ENCODE data around the gene TBX15.
"Not testable (repeated sequence)": the region's sequence is repeated elsewhere in the genome, so short reads cannot be mapped to it uniquely, and the experiment has no call there.

TBX15 gene

DNA sequence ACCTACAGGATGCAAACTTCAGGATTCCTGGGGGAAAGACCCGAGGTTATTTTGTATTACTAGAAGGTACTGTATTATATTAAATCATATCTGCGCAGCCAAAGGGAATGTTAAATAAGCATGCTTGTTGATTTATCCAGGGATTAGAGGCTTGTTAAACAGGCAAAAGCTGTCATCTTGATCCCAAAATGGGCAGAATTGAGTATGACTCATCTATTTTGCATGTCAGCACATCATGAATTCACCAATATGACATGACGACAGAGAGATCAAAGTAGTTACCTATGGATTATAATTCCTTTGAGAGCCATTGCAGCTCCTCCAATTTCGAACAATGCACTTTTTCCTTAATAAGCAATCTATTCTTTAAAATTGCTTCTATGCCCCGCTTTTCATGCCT lies 66.1 kb downstream of the TBX15 start:
- no peak for DNase-seq

DNA sequence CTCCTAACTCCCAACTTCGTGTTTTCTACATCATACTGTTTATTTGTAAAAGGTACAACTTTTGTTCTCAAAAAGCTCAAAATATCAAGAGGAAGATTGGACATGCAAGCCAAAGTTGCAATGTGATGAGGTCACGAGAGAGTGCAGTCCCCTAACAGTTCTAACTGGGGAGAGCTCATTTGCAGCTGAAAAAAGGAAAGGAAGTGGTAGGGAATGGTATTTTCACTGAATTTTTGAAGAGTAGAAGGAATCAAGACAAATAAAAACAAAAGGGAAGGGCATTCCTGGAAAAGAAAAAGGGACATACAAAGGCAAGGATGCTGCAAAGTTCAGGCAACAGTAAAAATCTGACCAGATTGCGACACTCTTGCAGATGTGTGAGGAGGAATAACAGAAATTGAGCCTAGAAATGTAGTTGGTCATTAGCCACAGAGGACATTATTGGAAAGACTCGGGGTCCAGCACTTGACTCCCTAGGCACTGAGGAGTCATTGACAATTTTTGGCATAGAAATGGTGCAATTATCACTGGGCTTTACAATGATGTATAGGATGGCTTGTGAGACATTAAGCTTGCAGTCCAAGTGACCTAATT lies 67.9 kb downstream of the TBX15 start:
- no peak for DNase-seq

DNA sequence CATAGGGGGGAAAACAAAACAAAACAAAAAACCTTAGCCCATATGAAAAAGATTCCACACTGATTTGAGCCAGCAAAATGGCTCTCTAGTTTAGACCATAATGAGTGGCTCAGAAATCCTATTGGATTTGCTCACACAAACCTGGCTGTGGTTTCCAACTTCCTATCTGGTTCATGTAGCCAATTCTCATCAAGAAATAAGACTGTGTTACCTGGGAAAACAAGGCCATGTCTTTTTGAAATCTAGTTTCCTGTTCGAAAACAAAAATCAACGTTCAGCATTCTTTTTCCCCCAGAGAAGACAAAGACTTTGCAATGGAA lies 69.2 kb downstream of the TBX15 start:
- DNase-seq: no peak

DNA sequence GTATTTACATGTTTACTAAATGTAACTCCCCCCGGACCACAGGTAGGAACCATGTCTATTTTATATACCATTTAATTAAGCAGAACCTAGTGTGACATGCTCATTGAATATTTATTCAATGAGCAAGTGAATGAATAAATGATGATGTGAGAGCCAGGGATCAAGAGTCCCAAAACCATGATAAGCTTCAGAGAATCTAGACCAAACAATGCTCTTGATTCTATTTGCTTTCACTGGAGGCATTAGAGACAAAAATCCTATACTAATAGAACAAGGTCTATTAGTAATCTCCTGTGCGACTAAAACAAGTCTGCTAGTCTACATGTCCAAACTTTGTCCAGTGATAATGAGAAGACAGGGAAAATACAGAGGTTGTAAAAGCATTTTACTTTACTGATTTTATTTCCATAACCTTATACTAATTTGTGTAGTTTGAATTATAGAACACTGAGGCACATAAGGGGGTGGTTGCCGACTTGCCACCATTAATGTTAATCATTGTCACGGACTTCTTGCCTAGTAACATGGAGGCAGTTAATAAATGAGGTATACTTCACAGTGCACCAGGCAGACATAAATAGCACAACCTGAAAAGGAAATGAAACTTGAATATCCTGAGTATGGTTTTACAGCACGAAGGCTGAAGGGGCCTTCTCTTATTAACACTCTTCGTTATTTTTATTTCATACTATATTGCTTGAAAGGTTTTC lies 69.8 kb downstream of the TBX15 start:
- DNase-seq: no peak

DNA sequence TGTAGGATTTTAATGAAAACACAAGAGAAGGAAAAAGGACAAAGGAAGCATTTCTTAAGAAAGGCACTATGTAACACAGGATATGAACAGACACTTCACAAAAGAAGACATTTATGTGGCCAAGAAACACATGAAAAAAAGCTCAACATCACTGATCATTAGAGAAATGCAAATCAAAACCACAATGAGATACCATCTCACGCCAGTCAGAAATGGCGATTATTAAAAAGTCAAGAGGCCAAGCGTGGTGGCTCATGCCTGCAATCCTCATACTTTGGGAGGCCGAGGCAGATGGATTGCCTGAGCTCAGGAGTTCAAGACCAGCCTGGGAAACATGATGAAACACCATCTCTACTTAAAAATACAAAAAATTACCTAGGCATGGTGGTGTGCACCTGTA lies 71.8 kb downstream of the TBX15 start:
- not testable (repeated sequence) for DNase-seq

DNA sequence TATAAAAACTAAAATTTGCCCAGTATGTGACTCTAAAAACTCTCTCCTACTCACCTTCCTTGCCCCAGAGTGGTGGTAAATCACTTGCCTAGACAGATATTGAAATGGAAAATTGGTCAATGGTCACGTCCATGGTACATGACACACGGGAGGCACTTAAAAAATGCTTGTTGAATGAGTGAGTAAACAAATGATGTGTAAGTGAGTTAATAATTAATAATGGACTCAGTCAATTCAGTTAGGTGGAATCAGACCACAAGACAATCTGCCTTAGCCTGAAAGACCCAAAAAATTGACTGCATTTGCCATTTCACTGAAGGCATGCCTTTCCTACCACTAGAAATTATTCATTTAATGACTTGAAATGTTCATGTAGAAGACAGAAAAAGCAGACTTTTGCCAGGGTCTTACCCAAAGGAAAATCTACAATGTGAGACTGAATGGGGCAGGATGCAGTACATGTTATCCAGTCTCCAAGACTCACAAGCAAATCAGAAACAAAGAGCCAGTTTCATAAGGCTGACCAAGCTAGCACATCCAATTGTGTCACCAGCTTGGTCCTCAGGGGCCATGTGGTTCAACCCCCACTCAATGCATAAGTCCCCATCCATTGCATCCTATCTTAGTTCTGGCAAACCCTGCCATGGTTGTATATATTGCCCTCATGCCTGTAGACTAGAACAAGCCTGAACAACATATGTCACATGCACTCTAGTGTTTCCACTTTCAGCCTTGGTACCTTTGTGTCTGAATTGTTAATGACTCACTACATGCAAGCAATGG lies 73.6 kb downstream of the TBX15 start:
- DNase-seq: no peak

DNA sequence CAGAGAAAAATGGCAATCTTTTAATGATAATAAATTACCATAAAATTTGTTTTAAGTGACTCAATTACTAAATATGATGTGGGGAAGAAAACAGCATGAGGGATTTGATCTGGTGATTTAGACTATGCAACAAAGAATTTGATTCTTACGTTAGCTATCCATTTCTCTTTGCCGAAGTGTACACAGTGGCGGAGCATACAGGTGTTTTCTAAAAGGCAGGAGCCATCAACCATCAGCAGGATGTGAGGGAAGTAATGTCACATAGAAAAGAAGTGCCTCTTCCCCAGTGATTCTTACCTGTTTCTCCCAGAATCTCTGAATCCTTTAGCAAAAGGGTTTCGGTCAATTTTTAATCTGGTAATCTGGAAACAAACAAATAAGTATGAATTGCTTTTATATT lies 74.3 kb downstream of the TBX15 start:
- no peak for DNase-seq

DNA sequence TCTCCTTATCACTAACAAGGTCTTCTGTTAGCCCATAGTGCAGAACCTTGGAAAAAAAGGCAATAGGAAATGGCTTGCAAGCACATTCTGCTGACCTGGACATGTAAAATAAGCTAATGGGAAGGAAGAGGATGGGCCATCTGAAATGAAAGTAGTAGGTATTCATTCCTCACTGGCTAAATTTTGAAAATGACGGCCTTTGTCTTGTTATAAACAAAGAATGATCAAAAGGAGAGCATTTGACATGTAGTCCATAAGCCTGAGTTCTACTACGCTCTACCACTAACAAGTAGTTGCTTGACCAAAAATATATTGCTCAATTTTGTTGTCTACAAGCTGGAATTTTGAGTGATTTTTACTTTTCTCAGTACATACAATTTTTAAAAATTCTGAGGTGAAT lies 75.6 kb downstream of the TBX15 start:
- DNase-seq: no peak

DNA sequence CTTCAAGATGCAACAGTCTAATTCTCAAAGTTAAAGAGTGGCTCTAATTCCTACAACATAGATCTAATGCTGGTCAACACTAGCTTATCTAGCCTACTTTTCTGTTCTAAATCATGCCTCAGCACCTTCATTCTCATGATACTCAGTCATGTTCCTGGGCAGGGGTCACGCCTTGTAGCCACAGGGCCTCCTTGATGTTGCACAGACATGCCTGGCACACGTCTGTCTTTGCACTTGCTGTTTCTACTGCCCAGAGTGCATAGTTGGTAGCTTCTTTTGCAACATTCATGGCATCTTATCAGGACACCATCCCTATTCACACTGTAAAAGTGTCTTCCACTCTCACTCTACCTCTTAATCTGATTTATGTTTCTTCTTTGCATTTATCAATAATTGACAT lies 76.6 kb downstream of the TBX15 start:
- no peak for DNase-seq

DNA sequence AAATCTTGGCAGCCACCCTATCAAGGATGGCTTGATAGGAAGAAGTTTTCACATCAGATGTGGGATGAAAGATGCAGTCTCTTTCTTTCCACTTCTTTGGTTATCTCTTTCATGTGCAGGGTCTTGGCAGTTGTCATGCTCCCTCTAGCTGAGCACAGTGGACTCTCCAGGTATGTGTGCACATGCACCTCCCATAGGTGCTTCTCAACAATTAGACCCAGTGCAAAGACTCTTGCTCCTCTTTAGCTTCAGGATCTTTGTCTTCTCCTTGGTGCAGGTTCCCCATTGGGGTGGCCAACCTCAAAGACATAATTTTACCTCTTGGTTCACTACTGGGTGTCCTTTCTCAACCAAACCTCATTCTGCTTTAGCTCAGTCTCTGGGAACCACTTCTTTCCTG lies 80.7 kb downstream of the TBX15 start:
- no peak for DNase-seq

DNA sequence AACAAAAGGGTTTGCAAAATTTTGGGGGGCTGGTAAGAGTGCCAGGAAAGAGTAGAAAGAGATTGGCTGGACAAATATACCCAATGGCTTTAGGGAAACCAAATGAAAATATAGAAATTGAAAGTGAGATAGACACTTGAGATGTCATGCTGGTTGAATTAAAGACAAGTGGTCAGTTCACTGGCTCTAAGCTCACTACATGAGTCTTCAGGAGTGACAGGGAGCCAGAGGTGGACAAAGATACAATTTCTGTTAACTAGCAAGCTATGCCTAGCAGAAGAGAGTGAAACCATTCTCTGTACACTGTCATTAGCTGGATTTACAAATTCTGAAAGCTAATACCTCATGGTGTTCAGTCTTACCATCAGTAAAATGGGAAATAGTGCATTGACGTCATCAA lies 82.5 kb downstream of the TBX15 start:
- no peak for DNase-seq

DNA sequence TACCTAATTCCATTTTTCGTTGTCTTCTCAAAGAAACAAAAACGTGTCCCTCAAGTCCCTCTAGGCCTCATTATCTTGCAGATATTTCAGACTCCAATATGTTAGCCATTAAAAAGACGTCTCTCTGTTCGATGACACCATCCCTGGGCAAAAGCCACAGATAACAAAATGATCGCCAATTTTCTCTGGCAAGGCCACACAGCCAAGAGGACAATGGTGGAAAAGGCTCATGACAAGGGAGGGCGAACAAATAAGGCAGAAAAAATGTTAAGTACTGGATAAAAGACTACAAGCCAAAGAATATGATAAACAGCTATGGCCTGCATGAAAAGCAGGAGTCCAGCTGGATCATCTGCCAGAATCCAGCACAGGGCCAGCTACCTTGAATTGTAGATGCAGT lies 82.9 kb downstream of the TBX15 start:
- DNase-seq: no peak

DNA sequence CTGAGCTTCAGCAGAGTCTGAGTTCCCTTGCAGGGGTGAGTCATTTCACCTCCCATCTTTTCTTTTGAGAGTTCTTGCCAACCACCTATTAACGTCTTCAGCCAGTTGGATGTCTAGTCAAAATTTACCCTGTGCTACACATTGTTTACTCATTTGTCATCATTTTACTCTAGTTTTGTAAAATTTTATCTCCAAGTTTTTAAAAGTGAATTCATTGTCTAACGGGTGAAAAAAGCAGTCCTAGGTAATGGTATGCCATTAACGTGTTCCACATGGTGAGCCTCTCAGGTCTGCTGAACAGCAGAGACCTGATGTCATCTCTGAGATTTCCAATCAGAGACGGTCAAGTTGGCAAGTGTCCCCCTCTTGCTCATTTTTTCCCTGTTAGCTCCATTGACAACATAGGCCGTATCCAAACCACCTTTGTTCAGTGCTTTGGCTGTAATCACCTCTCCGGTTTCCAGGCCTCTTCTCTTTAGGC lies 85.4 kb downstream of the TBX15 start:
- no peak for DNase-seq

DNA sequence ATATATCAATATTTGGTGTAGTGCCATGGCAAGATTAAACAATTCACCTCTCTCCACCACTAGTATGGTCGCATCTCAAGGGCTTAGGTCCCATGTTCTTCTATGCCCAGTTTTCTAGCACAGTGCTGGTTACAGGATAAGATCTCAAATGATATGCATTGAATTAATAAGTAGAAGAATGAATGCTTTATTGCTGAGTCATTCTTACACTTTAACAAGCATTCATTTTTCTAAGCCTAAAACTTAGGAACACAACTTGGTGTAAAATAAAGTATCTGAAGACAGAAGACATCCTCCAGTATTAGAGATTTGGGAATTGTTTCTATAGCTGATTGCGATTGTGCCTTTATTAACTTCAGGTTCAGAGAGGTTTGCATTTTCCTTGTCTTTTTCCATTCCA lies 85.8 kb downstream of the TBX15 start:
- no peak for DNase-seq

DNA sequence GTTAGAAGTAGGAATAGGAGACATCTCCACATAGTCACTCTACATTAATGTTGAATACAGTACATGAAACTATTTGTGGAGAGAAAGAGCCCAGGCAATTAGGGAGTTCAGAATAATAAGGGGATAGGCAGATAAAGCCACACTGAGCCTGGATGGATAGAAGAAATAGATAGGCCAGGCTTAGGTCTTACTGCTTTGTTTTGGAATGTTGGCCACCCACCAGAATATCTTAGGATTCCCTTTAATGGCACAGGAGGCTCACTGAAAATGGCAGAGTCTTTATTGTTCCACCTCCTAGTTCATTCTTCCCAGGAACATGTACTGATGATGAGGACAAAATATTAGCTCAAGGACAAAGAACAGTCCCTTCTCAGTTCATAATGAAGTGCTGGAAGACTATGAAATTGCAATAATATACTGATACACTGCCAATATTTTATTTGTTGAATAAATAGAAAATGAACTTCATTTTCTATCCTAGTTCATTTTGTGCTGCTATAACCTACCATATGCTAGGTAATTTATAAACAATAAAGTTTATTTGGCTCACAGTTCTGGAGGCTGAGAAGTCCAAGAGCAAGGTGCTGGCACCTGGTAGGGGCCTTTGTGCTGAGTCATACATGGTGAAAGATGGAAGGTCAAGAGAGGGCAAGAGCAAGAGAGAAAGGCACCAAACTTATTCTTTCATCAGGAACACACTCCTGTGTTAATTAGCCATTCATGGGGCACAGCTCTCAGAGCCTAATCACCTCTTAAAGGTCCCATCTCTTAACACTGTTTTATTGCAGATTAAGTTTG lies 87.3 kb downstream of the TBX15 start:
- DNase-seq: no peak

DNA sequence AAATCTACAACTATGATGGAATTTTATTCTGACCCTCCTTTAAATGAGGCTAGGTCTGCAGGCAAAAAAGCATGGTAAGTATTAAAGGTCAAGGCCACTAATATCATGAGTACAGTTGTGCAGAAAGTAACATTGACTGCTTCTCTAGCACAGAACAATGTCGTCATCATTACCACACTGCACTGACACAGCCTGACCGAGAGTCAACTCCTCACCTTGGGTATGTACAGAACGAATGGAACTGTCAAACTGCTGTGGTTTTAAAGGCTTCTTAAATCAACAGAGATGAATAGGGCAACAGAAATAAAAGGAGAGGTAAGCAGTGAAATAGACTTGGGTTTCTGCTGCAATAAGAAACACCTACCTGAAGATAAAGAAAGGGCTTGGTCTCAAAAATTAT lies 88.8 kb downstream of the TBX15 start:
- no peak for DNase-seq

DNA sequence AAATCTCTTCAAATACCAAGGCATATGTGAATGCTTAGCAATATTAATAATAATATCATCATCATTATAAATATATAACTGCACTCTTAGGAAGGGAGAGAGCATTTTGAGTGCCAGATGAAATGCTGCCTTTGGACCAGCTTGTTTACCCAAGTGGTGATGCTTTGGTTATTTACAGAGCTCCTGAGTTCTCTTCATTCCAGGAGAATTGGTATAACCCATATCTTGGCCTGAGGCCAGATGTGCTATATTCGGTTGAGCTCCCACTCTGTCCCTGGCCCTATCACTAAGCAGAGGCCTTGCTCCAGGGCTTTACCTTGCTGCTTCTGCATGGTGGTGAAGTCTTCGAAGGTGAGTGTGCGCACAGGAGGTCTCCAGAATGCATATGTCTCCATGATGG lies 89.4 kb downstream of the TBX15 start:
- no peak for DNase-seq

DNA sequence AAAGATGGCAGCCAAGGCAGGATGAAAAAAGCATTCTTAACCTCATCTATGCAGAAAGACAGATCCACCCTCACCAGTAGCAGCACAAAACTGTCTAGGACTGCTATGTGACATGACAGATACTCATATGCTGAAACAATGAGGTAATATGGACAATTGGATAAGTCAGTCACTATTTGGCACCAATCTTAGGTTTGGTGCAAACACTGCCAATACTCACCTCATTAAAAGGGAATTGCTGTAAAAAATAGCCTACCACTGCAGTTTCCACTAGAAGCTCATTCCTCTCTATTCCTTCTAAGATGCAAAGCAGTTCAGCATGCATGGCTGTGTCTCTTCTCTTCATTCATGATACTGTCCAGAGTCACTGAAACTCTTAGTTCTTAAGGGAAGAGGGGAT lies 91.7 kb downstream of the TBX15 start:
- DNase-seq: no peak

DNA sequence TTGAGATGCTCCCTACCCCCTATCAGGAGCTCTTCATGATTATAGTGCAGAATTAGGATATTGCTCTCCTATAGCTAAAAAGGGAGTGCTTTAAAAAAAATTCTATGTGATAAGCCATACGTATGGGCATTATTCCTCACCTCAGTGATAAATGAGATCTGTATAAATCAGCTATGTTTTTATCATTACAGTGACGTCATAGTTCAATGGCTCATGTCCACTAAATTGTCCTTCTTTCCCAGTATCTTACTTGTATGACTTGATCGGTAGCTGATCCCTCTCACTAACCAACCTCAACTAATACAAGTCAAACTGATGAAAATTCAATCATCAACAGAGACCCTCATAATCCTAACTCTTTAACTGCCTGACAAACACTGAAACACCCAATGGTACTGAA lies 93.3 kb downstream of the TBX15 start:
- no peak for DNase-seq

DNA sequence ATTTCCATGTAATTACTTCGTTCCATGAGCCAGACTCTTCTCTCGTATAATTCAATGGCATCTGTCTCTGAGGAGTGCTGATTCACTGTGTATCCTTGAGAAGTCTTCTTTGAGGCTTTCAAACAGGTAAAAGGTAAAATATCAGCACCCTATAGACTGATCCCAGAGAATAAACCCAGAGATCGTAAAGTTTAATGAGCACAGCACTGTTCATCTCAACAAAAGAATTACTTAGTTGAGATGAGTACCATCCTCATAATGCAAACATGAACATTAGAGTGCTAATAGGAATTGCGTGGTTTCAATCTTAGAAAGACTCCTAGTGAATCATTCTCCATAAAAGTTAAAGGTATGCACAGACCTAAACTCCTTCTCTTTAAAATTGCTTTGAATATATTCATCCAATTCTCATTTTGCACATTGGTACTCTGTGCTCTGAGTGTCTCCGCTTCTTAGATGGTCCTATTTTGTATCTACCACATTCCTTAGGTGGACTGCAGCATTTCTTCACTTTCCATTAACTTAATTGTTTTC lies 97.2 kb downstream of the TBX15 start:
- DNase-seq: no peak

DNA sequence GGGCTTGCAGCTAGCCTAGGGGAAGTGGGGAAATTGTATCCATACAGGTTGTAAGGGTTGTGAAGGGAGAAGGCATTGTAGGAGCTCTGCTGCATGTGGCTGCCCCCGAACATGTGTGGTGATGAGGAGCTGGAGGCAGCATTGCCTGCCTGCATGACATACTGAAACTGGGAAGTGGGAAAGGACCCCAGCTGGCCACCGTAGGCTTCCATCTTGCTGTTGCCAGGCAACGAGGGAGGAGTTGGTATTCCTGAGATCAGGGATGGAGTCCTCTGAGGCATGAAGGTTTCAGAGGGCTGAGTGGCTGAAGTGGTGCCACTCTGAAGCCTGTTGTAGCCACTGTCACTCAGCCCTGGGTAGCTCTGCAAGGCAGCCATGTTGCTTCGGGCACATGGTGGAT lies 103.2 kb downstream of the TBX15 start:
- no peak for DNase-seq

DNA sequence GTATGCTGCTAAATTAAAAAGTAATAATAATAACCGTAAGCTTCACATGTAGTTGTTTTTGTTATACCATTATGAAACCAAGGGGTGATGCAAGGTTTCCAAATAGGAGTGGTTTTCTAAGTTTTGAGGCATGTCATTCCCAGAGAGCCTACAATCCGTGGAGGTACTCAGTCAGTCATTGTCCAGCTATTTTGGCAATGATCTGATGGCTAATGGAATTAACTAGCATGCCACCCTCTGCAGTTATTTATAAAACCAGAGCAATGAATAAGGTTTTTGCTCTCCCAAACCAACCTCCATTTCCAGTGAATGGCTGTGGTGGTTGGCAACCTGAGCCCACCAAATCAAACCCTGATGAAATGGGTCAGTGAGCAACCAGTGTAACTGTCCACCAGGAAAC lies 106.4 kb downstream of the TBX15 start:
- DNase-seq: no peak

DNA sequence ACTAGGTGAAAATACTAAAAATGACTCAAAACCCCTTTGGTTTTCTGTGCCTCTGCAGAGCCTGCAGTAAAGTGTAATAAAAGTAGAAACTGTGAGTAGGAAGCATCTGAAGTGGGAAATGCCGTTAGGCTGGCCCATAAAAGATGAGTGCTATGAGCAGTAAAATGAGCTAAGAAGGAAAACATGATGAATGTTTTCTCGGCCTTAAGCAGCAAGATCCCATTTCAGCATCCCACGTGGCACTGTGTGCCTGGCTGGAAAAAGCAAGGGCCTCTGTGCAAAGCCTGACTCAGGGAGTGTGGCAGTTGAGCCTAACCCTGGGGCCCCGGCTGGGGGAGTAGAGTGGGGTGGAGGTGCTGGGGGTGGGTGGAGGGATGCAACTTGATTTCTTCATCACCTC lies 109.5 kb downstream of the TBX15 start:
- no peak for DNase-seq

All from cortex of kidney (tissue), 1 donor.